GM12872 (cell line): Measurements from ENCODE around the gene EYA2.

Experiments
- CTCF ChIP-seq: IDR thresholded peaks from 3 replicates; pipeline ENCODE4 v1.5.1; 2011; ENCODE audit warnings: low read depth, mild to moderate bottlenecking, low read length, moderate library complexity; ENCODE audit not compliant: insufficient read depth

EYA2 gene

GRCh38 chr20:47111576-47111975 is 216.9 kb downstream of the EYA2 start:
- no peak for TF ChIP-seq CTCF

- TF ChIP-seq CTCF: no peak
These were observed 218.9 kb downstream of the EYA2 start for GRCh38 chr20:47113362-47114109.

GRCh38 chr20:47115694-47116093 is 221.1 kb downstream of the EYA2 start:
- no peak for TF ChIP-seq CTCF

- no peak for TF ChIP-seq CTCF
These were observed 222.7 kb downstream of the EYA2 start for GRCh38 chr20:47117371-47117770.

GRCh38 chr20:47117773-47118172 is 223.1 kb downstream of the EYA2 start:
- TF ChIP-seq CTCF: no peak

GRCh38 chr20:47118206-47118605 is 223.6 kb downstream of the EYA2 start:
- TF ChIP-seq CTCF: no peak

- TF ChIP-seq CTCF: no peak
These were observed 224.0 kb downstream of the EYA2 start for GRCh38 chr20:47118641-47119040.
